Liver (tissue), 9 donors: ENCODE results near the gene QKI. TPM values are rescaled to one million over a fixed set of nuclear protein-coding genes. Genes with fewer than 3 reads are reported as not detected.

ENCODE experiments used
- DNase-seq: peaks from one replicate; pipeline ENCODE4 v3.0.0-alpha.2; 2017; ENCODE audit warnings: low spot score
- H3K27ac ChIP-seq, 2 donors: one replicate each; pipeline ENCODE4 v1.7.0; 2013; ENCODE audit warnings: inconsistent platforms in 2 of 2, low read length in 2 of 2, control low read depth in 1 of 2, low read depth in 1 of 2, mild to moderate bottlenecking in 1 of 2
- H3K27me3 ChIP-seq, 4 donors: one replicate each; pipeline versions ENCODE4 v1.6.1 to v1.7.0; 2013; ENCODE audit warnings: low read length in 3 of 4, inconsistent platforms in 1 of 4, mild to moderate bottlenecking in 1 of 4, moderate library complexity in 1 of 4; ENCODE audit not compliant: control insufficient read depth in 4 of 4, insufficient read depth in 4 of 4
- H3K36me3 ChIP-seq, 4 donors: one replicate each; pipeline versions ENCODE4 v1.6.1 to v1.7.0; 2013; ENCODE audit warnings: low read length in 3 of 4, mild to moderate bottlenecking in 3 of 4, low read depth in 1 of 4, moderate library complexity in 1 of 4; ENCODE audit not compliant: control insufficient read depth in 4 of 4, insufficient read depth in 3 of 4
- H3K4me1 ChIP-seq, 4 donors: one replicate each; pipeline versions ENCODE4 v1.6.1 to v1.7.0; 2013; ENCODE audit warnings: low read length in 3 of 4, mild to moderate bottlenecking in 3 of 4, moderate library complexity in 1 of 4; ENCODE audit not compliant: control insufficient read depth in 4 of 4, insufficient read depth in 4 of 4
- H3K4me3 ChIP-seq, 3 donors: one replicate each; pipeline versions ENCODE4 v1.6.1 to v1.7.0; 2013; ENCODE audit warnings: low read length in 3 of 3, control low read depth in 1 of 3, low read depth in 1 of 3, mild to moderate bottlenecking in 1 of 3
- H3K9ac ChIP-seq, 2 donors: one replicate each; pipeline ENCODE4 v1.7.0; 2013; ENCODE audit warnings: low read length in 2 of 2, mild to moderate bottlenecking in 2 of 2, moderate library complexity in 2 of 2, control low read depth in 1 of 2, low read depth in 1 of 2
- H3K9me3 ChIP-seq, 4 donors: one replicate each; pipeline versions ENCODE4 v1.6.1 to v1.7.0; 2013; ENCODE audit warnings: low read length in 3 of 4; ENCODE audit not compliant: control insufficient read depth in 4 of 4
- ATF3 ChIP-seq: IDR thresholded peaks from 2 replicates; pipeline ENCODE4 v1.6.1; 2016; ENCODE audit warnings: antibody characterized with exemption
- EGR1 ChIP-seq, 2 donors: IDR thresholded peaks; 2 replicates each; pipeline ENCODE4 v1.6.1; 2016 to 2018; ENCODE audit warnings: antibody characterized with exemption in 2 of 2, low read depth in 2 of 2
- FOXA1 ChIP-seq: IDR thresholded peaks from 2 replicates; pipeline ENCODE4 v1.6.1; 2016; ENCODE audit warnings: antibody characterized with exemption
- FOXA2 ChIP-seq: IDR thresholded peaks from 2 replicates; pipeline ENCODE4 v1.6.1; 2016; ENCODE audit warnings: antibody characterized with exemption
- GABPA ChIP-seq, 2 donors: IDR thresholded peaks in 1 of 2; conservative IDR thresholded peaks in 1 of 2; 2 replicates each; pipeline ENCODE4 v1.6.1; 2016; ENCODE audit warnings: antibody characterized with exemption in 2 of 2, mild to moderate bottlenecking in 1 of 2, moderate library complexity in 1 of 2
- HNF4A ChIP-seq, 2 donors: conservative IDR thresholded peaks; 2 replicates each; pipeline ENCODE4 v1.6.1; 2016; ENCODE audit warnings: antibody characterized with exemption in 2 of 2, mild to moderate bottlenecking in 2 of 2
- HNF4G ChIP-seq: IDR thresholded peaks from 2 replicates; pipeline ENCODE4 v1.6.1; 2016; ENCODE audit warnings: antibody characterized with exemption
- JUND ChIP-seq, 2 donors: IDR thresholded peaks; 2 replicates each; pipeline ENCODE4 v1.6.1; 2016; ENCODE audit warnings: antibody characterized with exemption in 2 of 2
- NR2F2 ChIP-seq: IDR thresholded peaks from 2 replicates; pipeline ENCODE4 v1.6.1; 2016; ENCODE audit warnings: antibody characterized with exemption
- RAD21 ChIP-seq, 2 donors: IDR thresholded peaks; 2 replicates each; pipeline ENCODE4 v1.6.1; 2016; ENCODE audit warnings: antibody characterized with exemption in 2 of 2, mild to moderate bottlenecking in 2 of 2
- RXRA ChIP-seq, 2 donors: IDR thresholded peaks; 2 replicates each; pipeline ENCODE4 v1.6.1; 2017 to 2018; ENCODE audit warnings: antibody characterized with exemption in 2 of 2, mild to moderate bottlenecking in 1 of 2
- SP1 ChIP-seq: IDR thresholded peaks from 2 replicates; pipeline ENCODE4 v1.6.1; 2018; ENCODE audit warnings: antibody characterized with exemption, mild to moderate bottlenecking
- TAF1 ChIP-seq: conservative IDR thresholded peaks from 2 replicates; pipeline ENCODE4 v1.6.1; 2016; ENCODE audit warnings: antibody characterized with exemption, mild to moderate bottlenecking
- YY1 ChIP-seq: IDR thresholded peaks from 2 replicates; pipeline ENCODE4 v1.6.1; 2016; ENCODE audit warnings: antibody characterized with exemption, mild to moderate bottlenecking
- WGBS: extraction: QIAGEN DNeasy Blood & Tissue Kit; methylation state at CpG from one replicate; pipeline ENCODE4 v1.1.7; 2013; 5-methylcytosine and 5-hydroxymethylcytosine counted together
- polyA plus RNA-seq, 2 donors: library from polyadenylated mRNA; stranded (reverse) in 1 of 2; unstranded in 1 of 2; fragments of 200-250 nt in 1 of 2; fragments of >200 nt in 1 of 2; fragmentation: Nextera tagmentation in 1 of 2; extraction: Ambion mirVana in 1 of 2; gene quantifications; one replicate each; pipeline versions ENCODE4 v1.2.1 to v1.2.3, GENCODE V29; 2013 to 2015
- total RNA-seq, 2 donors: library from RNA; depleted of rRNA; stranded (reverse); fragments of >200 nt; gene quantifications; one replicate each; pipeline ENCODE4 v1.2.3, GENCODE V29; 2014
- TF ChIP-seq, protein P1 (sequence below): IDR thresholded peaks from 2 replicates; pipeline ENCODE4 v1.6.1; 2016; ENCODE audit warnings: antibody characterized with exemption
- TF ChIP-seq, protein P2 (sequence below): IDR thresholded peaks from 2 replicates; pipeline ENCODE4 v1.6.1; 2016; ENCODE audit warnings: antibody characterized with exemption
- TF ChIP-seq, protein P3 (sequence below): IDR thresholded peaks from 2 replicates; pipeline ENCODE4 v1.6.1; 2016; ENCODE audit warnings: antibody characterized with exemption, mild to moderate bottlenecking
- TF ChIP-seq, protein P4 (sequence below): fragments of 150-350 bp; IDR thresholded peaks from 2 replicates; pipeline ENCODE4 v1.5.1; 2017; ENCODE audit warnings: improper control_type of control experiment, low read depth, low read length; ENCODE audit not compliant: missing input control
- donor health status: healthy.
- donor health status: healthy.
- donor health status: healthy.
- donor health status: healthy.
- donor health status: healthy.

QKI gene
- total and polyA plus RNA-seq, 4 donors, result 22.7 to 97.0 (median 56.3) TPM

DNA sequence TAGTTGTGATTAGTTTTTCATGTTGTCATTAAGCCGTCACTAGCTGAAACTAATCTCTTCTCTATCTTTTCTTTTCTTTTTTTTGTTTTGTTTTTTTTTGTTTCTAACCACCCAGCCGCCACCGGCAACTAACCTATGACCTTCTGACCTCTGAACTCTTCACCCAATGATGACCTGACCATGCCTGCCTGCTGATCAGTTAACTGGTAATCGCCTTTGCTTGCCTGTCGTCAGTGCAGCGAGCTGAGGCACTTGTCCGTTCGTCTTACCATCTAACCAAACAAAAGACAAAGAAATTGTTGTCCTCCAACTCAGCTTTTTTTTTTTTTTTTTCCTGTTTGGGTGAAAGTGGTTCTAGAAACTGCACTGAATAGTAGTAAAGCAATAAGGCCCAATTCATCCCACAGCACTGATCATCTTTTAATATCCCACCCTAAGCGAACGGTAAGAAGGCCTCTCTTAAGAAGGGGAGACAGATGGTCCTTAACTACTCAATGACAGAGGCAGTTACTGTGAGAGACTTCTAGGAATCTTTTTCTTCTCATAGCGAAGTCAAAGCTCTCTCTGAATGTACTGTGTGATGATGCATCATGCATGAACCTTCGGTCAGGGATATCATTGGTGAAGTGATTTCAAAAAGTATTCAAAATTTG lies 156.2 kb downstream of the QKI start:
- Histone ChIP-seq H3K36me3 (peaks cover 0 to 12% (median 6%) of the 10 kb centered on the region in 4 donors), H3K4me1 (peaks cover 0 to 11% (median 3%) of the 10 kb centered on the region in 4 donors), H3K27ac (no peak overlapping the region), H3K4me3 (no peak overlapping the region), H3K9ac (no peak overlapping the region), H3K9me3 (no peaks in the 10 kb centered on the region), H3K27me3 (no peaks in the 10 kb centered on the region)
- TF ChIP-seq, protein P1, sequence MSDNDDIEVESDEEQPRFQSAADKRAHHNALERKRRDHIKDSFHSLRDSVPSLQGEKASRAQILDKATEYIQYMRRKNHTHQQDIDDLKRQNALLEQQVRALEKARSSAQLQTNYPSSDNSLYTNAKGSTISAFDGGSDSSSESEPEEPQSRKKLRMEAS, result no peak
- no peak for TF ChIP-seq JUND (IDR thresholded peaks at IDR 0.05)
- TF ChIP-seq TAF1, result no peak
- TF ChIP-seq ATF3, result no peak
- peak; percentile 16 for TF ChIP-seq YY1
- no peak for TF ChIP-seq EGR1 (IDR thresholded peaks at IDR 0.05; ENCODE audit: low read depth in 2 of 2)
- TF ChIP-seq, protein P2, sequence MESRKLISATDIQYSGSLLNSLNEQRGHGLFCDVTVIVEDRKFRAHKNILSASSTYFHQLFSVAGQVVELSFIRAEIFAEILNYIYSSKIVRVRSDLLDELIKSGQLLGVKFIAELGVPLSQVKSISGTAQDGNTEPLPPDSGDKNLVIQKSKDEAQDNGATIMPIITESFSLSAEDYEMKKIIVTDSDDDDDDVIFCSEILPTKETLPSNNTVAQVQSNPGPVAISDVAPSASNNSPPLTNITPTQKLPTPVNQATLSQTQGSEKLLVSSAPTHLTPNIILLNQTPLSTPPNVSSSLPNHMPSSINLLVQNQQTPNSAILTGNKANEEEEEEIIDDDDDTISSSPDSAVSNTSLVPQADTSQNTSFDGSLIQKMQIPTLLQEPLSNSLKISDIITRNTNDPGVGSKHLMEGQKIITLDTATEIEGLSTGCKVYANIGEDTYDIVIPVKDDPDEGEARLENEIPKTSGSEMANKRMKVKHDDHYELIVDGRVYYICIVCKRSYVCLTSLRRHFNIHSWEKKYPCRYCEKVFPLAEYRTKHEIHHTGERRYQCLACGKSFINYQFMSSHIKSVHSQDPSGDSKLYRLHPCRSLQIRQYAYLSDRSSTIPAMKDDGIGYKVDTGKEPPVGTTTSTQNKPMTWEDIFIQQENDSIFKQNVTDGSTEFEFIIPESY, result no peak
- TF ChIP-seq FOXA2, result no peak
- TF ChIP-seq NR2F2, result peak; percentile 97
- TF ChIP-seq SP1, result no peak
- no peak for TF ChIP-seq GABPA (IDR thresholded peaks at IDR 0.05 in 1 of 2, conservative IDR thresholded peaks at IDR 0.05 in 1 of 2)
- TF ChIP-seq FOXA1, result no peak
- TF ChIP-seq HNF4A (conservative IDR thresholded peaks at IDR 0.05), result peak; percentile 43 to 47
- TF ChIP-seq, protein P3, sequence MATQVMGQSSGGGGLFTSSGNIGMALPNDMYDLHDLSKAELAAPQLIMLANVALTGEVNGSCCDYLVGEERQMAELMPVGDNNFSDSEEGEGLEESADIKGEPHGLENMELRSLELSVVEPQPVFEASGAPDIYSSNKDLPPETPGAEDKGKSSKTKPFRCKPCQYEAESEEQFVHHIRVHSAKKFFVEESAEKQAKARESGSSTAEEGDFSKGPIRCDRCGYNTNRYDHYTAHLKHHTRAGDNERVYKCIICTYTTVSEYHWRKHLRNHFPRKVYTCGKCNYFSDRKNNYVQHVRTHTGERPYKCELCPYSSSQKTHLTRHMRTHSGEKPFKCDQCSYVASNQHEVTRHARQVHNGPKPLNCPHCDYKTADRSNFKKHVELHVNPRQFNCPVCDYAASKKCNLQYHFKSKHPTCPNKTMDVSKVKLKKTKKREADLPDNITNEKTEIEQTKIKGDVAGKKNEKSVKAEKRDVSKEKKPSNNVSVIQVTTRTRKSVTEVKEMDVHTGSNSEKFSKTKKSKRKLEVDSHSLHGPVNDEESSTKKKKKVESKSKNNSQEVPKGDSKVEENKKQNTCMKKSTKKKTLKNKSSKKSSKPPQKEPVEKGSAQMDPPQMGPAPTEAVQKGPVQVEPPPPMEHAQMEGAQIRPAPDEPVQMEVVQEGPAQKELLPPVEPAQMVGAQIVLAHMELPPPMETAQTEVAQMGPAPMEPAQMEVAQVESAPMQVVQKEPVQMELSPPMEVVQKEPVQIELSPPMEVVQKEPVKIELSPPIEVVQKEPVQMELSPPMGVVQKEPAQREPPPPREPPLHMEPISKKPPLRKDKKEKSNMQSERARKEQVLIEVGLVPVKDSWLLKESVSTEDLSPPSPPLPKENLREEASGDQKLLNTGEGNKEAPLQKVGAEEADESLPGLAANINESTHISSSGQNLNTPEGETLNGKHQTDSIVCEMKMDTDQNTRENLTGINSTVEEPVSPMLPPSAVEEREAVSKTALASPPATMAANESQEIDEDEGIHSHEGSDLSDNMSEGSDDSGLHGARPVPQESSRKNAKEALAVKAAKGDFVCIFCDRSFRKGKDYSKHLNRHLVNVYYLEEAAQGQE, result no peak
- TF ChIP-seq HNF4G, result no peak
- peak; percentile 93 to 96 for TF ChIP-seq RXRA (IDR thresholded peaks at IDR 0.05)
- TF ChIP-seq RAD21 (IDR thresholded peaks at IDR 0.05), result peak in 1 of 2 donors; percentile 46
- TF ChIP-seq, protein P4, sequence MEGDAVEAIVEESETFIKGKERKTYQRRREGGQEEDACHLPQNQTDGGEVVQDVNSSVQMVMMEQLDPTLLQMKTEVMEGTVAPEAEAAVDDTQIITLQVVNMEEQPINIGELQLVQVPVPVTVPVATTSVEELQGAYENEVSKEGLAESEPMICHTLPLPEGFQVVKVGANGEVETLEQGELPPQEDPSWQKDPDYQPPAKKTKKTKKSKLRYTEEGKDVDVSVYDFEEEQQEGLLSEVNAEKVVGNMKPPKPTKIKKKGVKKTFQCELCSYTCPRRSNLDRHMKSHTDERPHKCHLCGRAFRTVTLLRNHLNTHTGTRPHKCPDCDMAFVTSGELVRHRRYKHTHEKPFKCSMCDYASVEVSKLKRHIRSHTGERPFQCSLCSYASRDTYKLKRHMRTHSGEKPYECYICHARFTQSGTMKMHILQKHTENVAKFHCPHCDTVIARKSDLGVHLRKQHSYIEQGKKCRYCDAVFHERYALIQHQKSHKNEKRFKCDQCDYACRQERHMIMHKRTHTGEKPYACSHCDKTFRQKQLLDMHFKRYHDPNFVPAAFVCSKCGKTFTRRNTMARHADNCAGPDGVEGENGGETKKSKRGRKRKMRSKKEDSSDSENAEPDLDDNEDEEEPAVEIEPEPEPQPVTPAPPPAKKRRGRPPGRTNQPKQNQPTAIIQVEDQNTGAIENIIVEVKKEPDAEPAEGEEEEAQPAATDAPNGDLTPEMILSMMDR, result no peak
- DNase-seq, result no peak
- 59% methylated on average over 12 of the region's 12 CpGs for WGBS
